Measurements from ENCODE around the gene TNS3.

- no peak for TF ChIP-seq CTCF (IDR thresholded peaks at IDR 0.05)
- no peak for TF ChIP-seq POLR2A (IDR thresholded peaks at IDR 0.05)
Measured at GRCh38 chr7:47381134-47381495, 200.8 kb downstream of the TNS3 start.
